Trophoblast cell (in vitro differentiated cells and primary cell): Measurements from ENCODE around the gene SOX6.

Experiments used
- DNase-seq, 2 donors: peaks; one replicate each; pipeline ENCODE4 v3.0.0-alpha.2; 2016
- H2AFZ ChIP-seq: 2 replicates; pipeline ENCODE4 v1.6.1; 2013; ENCODE audit warnings: low read length, moderate library complexity, mild to moderate bottlenecking; ENCODE audit not compliant: insufficient read depth, poor library complexity
- H2AK5ac ChIP-seq: 2 replicates; pipeline ENCODE4 v1.6.1; 2013; ENCODE audit warnings: mild to moderate bottlenecking, low read length
- H2BK120ac ChIP-seq: 2 replicates; pipeline ENCODE4 v1.6.1; 2013; ENCODE audit warnings: low read length, mild to moderate bottlenecking, moderate library complexity; ENCODE audit not compliant: insufficient read depth, poor library complexity
- H2BK12ac ChIP-seq: 2 replicates; pipeline ENCODE4 v1.6.1; 2013; ENCODE audit warnings: mild to moderate bottlenecking, low read length, moderate library complexity
- H2BK5ac ChIP-seq: 2 replicates; pipeline ENCODE4 v1.6.1; 2013; ENCODE audit warnings: low read length, low read depth, moderate library complexity, mild to moderate bottlenecking; ENCODE audit not compliant: poor library complexity
- H3K14ac ChIP-seq: 2 replicates; pipeline ENCODE4 v1.6.1; 2013; ENCODE audit warnings: mild to moderate bottlenecking, low read length
- H3K18ac ChIP-seq: 2 replicates; pipeline ENCODE4 v1.6.1; 2013; ENCODE audit warnings: mild to moderate bottlenecking, low read length
- H3K23ac ChIP-seq: 2 replicates; pipeline ENCODE4 v1.6.1; 2013; ENCODE audit warnings: low read length
- H3K27ac ChIP-seq: 2 replicates; pipeline ENCODE4 v1.5.1; 2013; ENCODE audit warnings: low read depth, mild to moderate bottlenecking, inconsistent platforms, low read length, moderate library complexity
- H3K27me3 ChIP-seq: 2 replicates; pipeline ENCODE4 v1.6.1; 2013; ENCODE audit warnings: inconsistent platforms, mild to moderate bottlenecking, low read length, moderate library complexity; ENCODE audit not compliant: insufficient read depth
- H3K36me3 ChIP-seq, 2 experiments: 1 replicate in 1 of 2; 2 replicates in 1 of 2; pipeline ENCODE4 v1.6.1; 2013; ENCODE audit warnings: low read length in 2 of 2, mild to moderate bottlenecking in 2 of 2, moderate library complexity in 1 of 2; ENCODE audit not compliant: insufficient read depth in 2 of 2, control insufficient read depth in 1 of 2
- H3K4ac ChIP-seq: 2 replicates; pipeline ENCODE4 v1.6.1; 2013; ENCODE audit warnings: low read depth, mild to moderate bottlenecking, low read length, moderate library complexity
- H3K4me1 ChIP-seq, 2 experiments: 1 replicate in 1 of 2; 2 replicates in 1 of 2; pipeline ENCODE4 v1.6.1; 2013; ENCODE audit warnings: low read length in 2 of 2, mild to moderate bottlenecking in 2 of 2, moderate library complexity in 1 of 2; ENCODE audit not compliant: insufficient read depth in 2 of 2, control insufficient read depth in 1 of 2
- H3K4me2 ChIP-seq: 2 replicates; pipeline ENCODE4 v1.6.1; 2013; ENCODE audit warnings: inconsistent platforms, mild to moderate bottlenecking, low read length, moderate library complexity
- H3K4me3 ChIP-seq: 2 replicates; pipeline ENCODE4 v1.5.1; 2013; ENCODE audit warnings: mild to moderate bottlenecking, low read depth, low read length, inconsistent platforms
- H3K79me1 ChIP-seq: one replicate; pipeline ENCODE4 v1.6.1; 2013; ENCODE audit warnings: low read length
- H3K79me2 ChIP-seq: 2 replicates; pipeline ENCODE4 v1.6.1; 2013; ENCODE audit warnings: low read length, mild to moderate bottlenecking; ENCODE audit not compliant: control insufficient read depth, insufficient read depth, poor library complexity
- H3K9ac ChIP-seq: 2 replicates; pipeline ENCODE4 v1.6.1; 2013; ENCODE audit warnings: mild to moderate bottlenecking, low read length
- H3K9me3 ChIP-seq: 2 replicates; pipeline ENCODE4 v1.6.1; 2013; ENCODE audit warnings: low read depth, mild to moderate bottlenecking, control low read depth, inconsistent platforms, low read length; ENCODE audit not compliant: insufficient read depth
- H4K12ac ChIP-seq: 2 replicates; pipeline ENCODE4 v1.6.1; 2013; ENCODE audit warnings: low read depth, mild to moderate bottlenecking, low read length, moderate library complexity
- H4K8ac ChIP-seq: 2 replicates; pipeline ENCODE4 v1.6.1; 2013; ENCODE audit warnings: low read depth, mild to moderate bottlenecking, low read length, moderate library complexity
- H4K91ac ChIP-seq: one replicate; pipeline ENCODE4 v1.6.1; 2013; ENCODE audit warnings: low read depth, mild to moderate bottlenecking, low read length, moderate library complexity
- WGBS: extraction: QIAGEN DNeasy Blood & Tissue Kit; methylation state at CpG from one replicate; pipeline ENCODE4 v1.1.7; 2013; ENCODE audit warnings: missing lambda C conversion rate; ENCODE audit not compliant: insufficient read length, insufficient coverage; ENCODE audit errors: extremely low coverage; 5-methylcytosine and 5-hydroxymethylcytosine counted together

Gene SOX6

DNA sequence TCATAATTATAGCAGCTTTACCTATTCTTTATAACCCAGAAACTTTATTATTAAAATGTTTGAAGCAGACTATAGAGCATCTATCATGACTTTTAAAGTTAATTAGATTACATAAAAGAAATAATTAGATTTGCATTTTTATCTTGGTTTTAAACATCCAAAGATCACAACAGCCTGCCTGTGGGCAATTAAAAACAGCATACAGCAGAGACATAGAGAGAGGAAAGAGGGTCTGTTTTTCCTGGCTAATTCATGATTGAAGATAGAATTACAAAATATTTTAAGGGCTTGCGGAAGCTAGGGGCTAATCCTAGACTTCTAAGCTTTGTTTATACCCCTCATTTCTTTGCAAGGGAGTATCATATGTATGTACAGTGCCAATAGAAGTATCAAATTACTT is 178.1 kb downstream of the SOX6 start:
- no peaks in the 10 kb centered on the region for H3K4me1 ChIP-seq
- no peak overlapping the region for H2BK120ac ChIP-seq
- no peak overlapping the region for H3K23ac ChIP-seq
- no peak overlapping the region for H2AK5ac ChIP-seq
- H3K4ac ChIP-seq = no peak overlapping the region
- no peak overlapping the region for H3K4me3 ChIP-seq
- H2BK5ac ChIP-seq = no peak overlapping the region
- no peak overlapping the region for H3K27ac ChIP-seq
- no peak overlapping the region for H4K12ac ChIP-seq
- no CpG with 5 or more reads among the region's 1 CpG for WGBS
- no peaks in the 10 kb centered on the region for H3K27me3 ChIP-seq
- no peak overlapping the region for H2BK12ac ChIP-seq
- H3K79me2 ChIP-seq = no peaks in the 10 kb centered on the region
- H3K9ac ChIP-seq = no peak overlapping the region
- H4K91ac ChIP-seq = no peak overlapping the region
- H4K8ac ChIP-seq = no peak overlapping the region
- no peaks in the 10 kb centered on the region for H3K79me1 ChIP-seq
- no peak for DNase-seq
- no peak overlapping the region for H3K4me2 ChIP-seq
- no peak overlapping the region for H2AFZ ChIP-seq
- no peak overlapping the region for H3K18ac ChIP-seq
- no peak overlapping the region for H3K14ac ChIP-seq
- H3K36me3 ChIP-seq = no peaks in the 10 kb centered on the region
- no peaks in the 10 kb centered on the region for H3K9me3 ChIP-seq

DNA sequence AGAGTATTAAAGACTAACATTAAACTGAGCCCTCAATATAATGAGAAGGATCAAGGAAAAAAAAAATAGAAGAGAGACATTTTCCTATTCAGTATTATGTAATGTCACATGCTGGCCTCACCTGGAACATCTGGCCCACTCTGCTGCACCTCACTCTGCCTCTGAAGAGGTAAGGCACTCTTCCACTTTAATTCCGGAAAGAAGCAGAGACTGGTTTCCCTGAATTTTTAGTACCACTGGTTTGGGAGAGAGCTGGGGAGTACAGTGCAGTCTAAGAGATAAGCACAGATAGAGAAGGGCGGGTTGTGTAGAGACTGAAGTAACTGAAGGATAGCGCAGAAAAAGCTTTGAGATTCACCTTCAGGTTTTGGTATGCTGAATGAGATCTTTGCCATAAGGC is 178.7 kb downstream of the SOX6 start:
- Histone ChIP-seq H3K18ac (no peak overlapping the region), H4K8ac (no peak overlapping the region), H3K4me3 (no peak overlapping the region), H3K36me3 (no peaks in the 10 kb centered on the region), H4K12ac (no peak overlapping the region), H3K27ac (no peak overlapping the region), H3K79me2 (no peaks in the 10 kb centered on the region), H3K4ac (no peak overlapping the region), H3K4me1 (no peaks in the 10 kb centered on the region), H3K23ac (no peak overlapping the region), H3K27me3 (no peaks in the 10 kb centered on the region), H3K9ac (no peak overlapping the region), H2BK120ac (no peak overlapping the region), H4K91ac (no peak overlapping the region), H3K14ac (no peak overlapping the region), H2AFZ (no peak overlapping the region), H2BK5ac (no peak overlapping the region), H3K9me3 (no peaks in the 10 kb centered on the region), H2BK12ac (no peak overlapping the region), H3K79me1 (no peaks in the 10 kb centered on the region), H3K4me2 (no peak overlapping the region), H2AK5ac (no peak overlapping the region)
- DNase-seq = no peak
- no CpG with 5 or more reads among the region's 3 CpGs for WGBS

GRCh38 chr11:16173798-16174197 is 182.5 kb downstream of the SOX6 start:
- H3K18ac ChIP-seq = no peak overlapping the region
- no peak overlapping the region for H3K27ac ChIP-seq
- no peaks in the 10 kb centered on the region for H3K79me2 ChIP-seq
- no peaks in the 10 kb centered on the region for H3K79me1 ChIP-seq
- peaks cover 0 to 2% of the 10 kb centered on the region in 2 experiments for H3K4me1 ChIP-seq
- no peak overlapping the region for H2BK120ac ChIP-seq
- H3K9ac ChIP-seq = no peak overlapping the region
- no peak overlapping the region for H4K8ac ChIP-seq
- no peak overlapping the region for H2AFZ ChIP-seq
- no peak overlapping the region for H3K4me2 ChIP-seq
- no peak overlapping the region for H2BK5ac ChIP-seq
- H3K27me3 ChIP-seq = no peaks in the 10 kb centered on the region
- H4K12ac ChIP-seq = no peak overlapping the region
- H3K4me3 ChIP-seq = no peak overlapping the region
- H3K36me3 ChIP-seq = no peaks in the 10 kb centered on the region
- no peak overlapping the region for H3K23ac ChIP-seq
- H2BK12ac ChIP-seq = no peak overlapping the region
- H4K91ac ChIP-seq = no peak overlapping the region
- H2AK5ac ChIP-seq = no peak overlapping the region
- DNase-seq = no peak
- H3K9me3 ChIP-seq = no peaks in the 10 kb centered on the region
- H3K14ac ChIP-seq = no peak overlapping the region
- no peak overlapping the region for H3K4ac ChIP-seq

DNA sequence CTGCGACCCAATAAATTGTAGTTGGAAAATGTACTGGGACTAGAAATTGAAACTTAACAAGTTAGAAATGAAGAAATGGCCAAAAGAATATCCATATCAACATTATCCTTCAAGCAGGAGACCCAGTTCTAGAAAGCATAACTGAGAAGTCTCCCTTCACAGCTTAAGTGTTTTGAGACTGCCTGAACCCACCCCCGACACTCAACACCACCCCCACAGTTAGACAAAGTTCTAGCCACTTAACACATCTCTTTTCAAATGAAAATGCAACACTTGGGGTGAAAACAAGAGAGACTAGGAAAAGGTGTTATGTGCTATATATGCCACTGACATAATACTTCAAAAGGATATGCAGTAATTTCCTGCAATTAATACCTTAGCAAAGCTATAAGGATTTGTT is 184.5 kb downstream of the SOX6 start:
- Histone ChIP-seq H3K23ac (no peak overlapping the region), H3K79me2 (no peaks in the 10 kb centered on the region), H3K9ac (no peak overlapping the region), H3K27ac (no peak overlapping the region), H4K12ac (no peak overlapping the region), H3K9me3 (no peaks in the 10 kb centered on the region), H3K79me1 (no peaks in the 10 kb centered on the region), H2BK12ac (no peak overlapping the region), H2BK5ac (no peak overlapping the region), H2AK5ac (no peak overlapping the region), H3K4me2 (no peak overlapping the region), H2BK120ac (no peak overlapping the region), H3K36me3 (no peaks in the 10 kb centered on the region), H3K14ac (no peak overlapping the region), H3K4me1 (peaks cover 0 to 2% of the 10 kb centered on the region in 2 experiments), H4K91ac (no peak overlapping the region), H4K8ac (no peak overlapping the region), H3K4me3 (no peak overlapping the region), H3K18ac (no peak overlapping the region), H3K4ac (no peak overlapping the region), H2AFZ (no peak overlapping the region), H3K27me3 (no peaks in the 10 kb centered on the region)
- no peak for DNase-seq
- no CpG with 5 or more reads among the region's 2 CpGs for WGBS
